GM12874 (cell line): Measurements from ENCODE around the gene ANKMY1.

Source experiments
- CTCF ChIP-seq: IDR thresholded peaks from 2 replicates; pipeline ENCODE4 v1.5.1; 2011; ENCODE audit warnings: low read depth, mild to moderate bottlenecking, control low read depth, low read length, moderate library complexity; ENCODE audit not compliant: insufficient read depth

Gene ANKMY1

GRCh38 chr2:240577281-240578109 lies 19.7 kb upstream of the ANKMY1 start:
- no peak for TF ChIP-seq CTCF

GRCh38 chr2:240576436-240577205 lies 18.8 kb upstream of the ANKMY1 start:
- no peak for TF ChIP-seq CTCF

- TF ChIP-seq CTCF = no peak
Measured at GRCh38 chr2:240576036-240576435, 18.2 kb upstream of the ANKMY1 start.

GRCh38 chr2:240575101-240575965 lies 17.5 kb upstream of the ANKMY1 start:
- no peak for TF ChIP-seq CTCF

- no peak for TF ChIP-seq CTCF
Measured at GRCh38 chr2:240574386-240575100, 16.8 kb upstream of the ANKMY1 start.

- TF ChIP-seq CTCF = no peak
Measured at GRCh38 chr2:240573516-240574385, 16.0 kb upstream of the ANKMY1 start.
